Memory B cell (primary cell): ENCODE measurements around the gene ELMO3.

Source experiments
- ATAC-seq: fragments of 150-1000 bp; cut with Tn5 transposase; 2 replicates; pipeline ENCODE4 v1.10.0; 2021; ENCODE audit warnings: low read depth, mild to moderate bottlenecking, moderate library complexity
- DNase-seq, 2 donors: peaks; one replicate each; pipeline ENCODE4 v3.0.0; 2022; ENCODE audit warnings: low spot score in 2 of 2
- H3K27ac Mint-ChIP-seq: one replicate; pipeline ENCODE4 v1.8.0; 2022; ENCODE audit warnings: mild to moderate bottlenecking, moderate library complexity, mixed read lengths
- H3K27me3 Mint-ChIP-seq: one replicate; pipeline ENCODE4 v1.8.0; 2022; ENCODE audit warnings: mixed read lengths
- H3K36me3 Mint-ChIP-seq: one replicate; pipeline ENCODE4 v1.8.0; 2022; ENCODE audit warnings: mild to moderate bottlenecking, mixed read lengths
- H3K4me1 Mint-ChIP-seq: one replicate; pipeline ENCODE4 v1.8.0; 2022; ENCODE audit warnings: mixed read lengths
- H3K4me3 Mint-ChIP-seq: one replicate; pipeline ENCODE4 v1.8.0; 2022; ENCODE audit warnings: mild to moderate bottlenecking, moderate library complexity, mixed read lengths
- H3K9me3 Mint-ChIP-seq: one replicate; pipeline ENCODE4 v1.8.0; 2022; ENCODE audit warnings: mixed read lengths

The ELMO3 gene

GRCh38 chr16:67226295-67226803, 27.4 kb downstream of the ELMO3 start:
- no peak for ATAC-seq
- Mint-ChIP-seq H3K4me1 (peaks cover 21% of the 10 kb centered on the region), H3K27ac (peak overlapping the region; percentile 97), H3K4me3 (peak overlapping the region; percentile 100), H3K27me3 (no peaks in the 10 kb centered on the region), H3K9me3 (no peaks in the 10 kb centered on the region), H3K36me3 (peaks cover 16% of the 10 kb centered on the region)
- no peak for DNase-seq

GRCh38 chr16:67226804-67227566, 28.1 kb downstream of the ELMO3 start, which contains the start of gene TMEM208:
TMEM208 (plus strand) TSS chr16:67227130; CDS start chr16:67227219, 89 bp downstream.
- H3K36me3 Mint-ChIP-seq: peaks cover 16% of the 10 kb centered on the region
- peak; percentile 95 for ATAC-seq

GRCh38 chr16:67227567-67227921, 28.6 kb downstream of the ELMO3 start:
- peaks cover 21% of the 10 kb centered on the region for H3K4me1 Mint-ChIP-seq
- H3K27ac Mint-ChIP-seq: peak overlapping the region; percentile 97

More at GRCh38 chr16:67226804-67227566, 28.1 kb downstream of the ELMO3 start, which contains the start of gene TMEM208:
- Mint-ChIP-seq H3K4me3 (peak within 1 kb of the TSS; percentile 100), H3K27ac (peak within 1 kb of the TSS; percentile 97), H3K27me3 (no peaks in the 10 kb centered on the region), H3K9me3 (no peaks in the 10 kb centered on the region), H3K4me1 (peaks cover 21% of the 10 kb centered on the region)
- peak; percentile 96 to 99 for DNase-seq

GRCh38 chr16:67228034-67228785, 29.3 kb downstream of the ELMO3 start:
- ATAC-seq (no peak), DNase-seq (no peak)
- H3K4me3 Mint-ChIP-seq: peak overlapping the region; percentile 100
- H3K9me3 Mint-ChIP-seq: no peaks in the 10 kb centered on the region
- peak overlapping the region; percentile 97 for H3K27ac Mint-ChIP-seq
- H3K4me1 Mint-ChIP-seq: peaks cover 21% of the 10 kb centered on the region
- peaks cover 16% of the 10 kb centered on the region for H3K36me3 Mint-ChIP-seq
- H3K27me3 Mint-ChIP-seq: no peaks in the 10 kb centered on the region

More at GRCh38 chr16:67227567-67227921, 28.6 kb downstream of the ELMO3 start:
- peak overlapping the region; percentile 100 for H3K4me3 Mint-ChIP-seq
- DNase-seq (no peak), ATAC-seq (no peak)
- H3K9me3 Mint-ChIP-seq: no peaks in the 10 kb centered on the region
- no peaks in the 10 kb centered on the region for H3K27me3 Mint-ChIP-seq
- H3K36me3 Mint-ChIP-seq: peaks cover 16% of the 10 kb centered on the region

GRCh38 chr16:67228905-67229304, 30.0 kb downstream of the ELMO3 start:
- H3K27ac Mint-ChIP-seq: no peak overlapping the region
- H3K36me3 Mint-ChIP-seq: peaks cover 17% of the 10 kb centered on the region
- H3K4me3 Mint-ChIP-seq: peak overlapping the region; percentile 6
- H3K27me3 Mint-ChIP-seq: no peaks in the 10 kb centered on the region
- H3K9me3 Mint-ChIP-seq: no peaks in the 10 kb centered on the region
- ATAC-seq: no peak
- peaks cover 21% of the 10 kb centered on the region for H3K4me1 Mint-ChIP-seq
- no peak for DNase-seq

GRCh38 chr16:67229906-67230808, 31.2 kb downstream of the ELMO3 start:
- DNase-seq: no peak
- ATAC-seq: no peak
- H3K9me3 Mint-ChIP-seq: no peaks in the 10 kb centered on the region
- H3K36me3 Mint-ChIP-seq: peaks cover 17% of the 10 kb centered on the region
- H3K4me3 Mint-ChIP-seq: no peak overlapping the region
- no peaks in the 10 kb centered on the region for H3K27me3 Mint-ChIP-seq
- peaks cover 21% of the 10 kb centered on the region for H3K4me1 Mint-ChIP-seq
- H3K27ac Mint-ChIP-seq: no peak overlapping the region

GRCh38 chr16:67230809-67231660, 32.1 kb downstream of the ELMO3 start:
- Mint-ChIP-seq H3K9me3 (peaks cover under 1% of the 10 kb centered on the region), H3K4me1 (peaks cover 16% of the 10 kb centered on the region), H3K36me3 (peaks cover 19% of the 10 kb centered on the region), H3K27me3 (no peaks in the 10 kb centered on the region), H3K4me3 (no peak overlapping the region), H3K27ac (no peak overlapping the region)
- no peak for DNase-seq
- ATAC-seq: no peak

- no peak for DNase-seq
- Mint-ChIP-seq H3K27me3 (no peaks in the 10 kb centered on the region), H3K36me3 (peaks cover 32% of the 10 kb centered on the region), H3K27ac (no peak overlapping the region), H3K4me1 (peaks cover 5% of the 10 kb centered on the region), H3K4me3 (no peak overlapping the region), H3K9me3 (peaks cover 2% of the 10 kb centered on the region)
- no peak for ATAC-seq
These were observed 34.7 kb downstream of the ELMO3 start for GRCh38 chr16:67233596-67233995.

- Mint-ChIP-seq H3K27ac (no peak overlapping the region), H3K4me3 (no peak overlapping the region), H3K36me3 (peaks cover 27% of the 10 kb centered on the region), H3K27me3 (no peaks in the 10 kb centered on the region), H3K9me3 (peaks cover 2% of the 10 kb centered on the region), H3K4me1 (peaks cover 5% of the 10 kb centered on the region)
- no peak for ATAC-seq
- DNase-seq: no peak
These were observed 35.3 kb downstream of the ELMO3 start for GRCh38 chr16:67234180-67234597.

GRCh38 chr16:67235816-67236562, 37.1 kb downstream of the ELMO3 start:
- ATAC-seq: no peak
- no peak overlapping the region for H3K4me3 Mint-ChIP-seq
- H3K36me3 Mint-ChIP-seq: peaks cover 23% of the 10 kb centered on the region
- peaks cover 2% of the 10 kb centered on the region for H3K9me3 Mint-ChIP-seq
- DNase-seq: no peak
- no peaks in the 10 kb centered on the region for H3K27me3 Mint-ChIP-seq
- H3K27ac Mint-ChIP-seq: no peak overlapping the region
- H3K4me1 Mint-ChIP-seq: peaks cover 8% of the 10 kb centered on the region

- no peaks in the 10 kb centered on the region for H3K27me3 Mint-ChIP-seq
- H3K9me3 Mint-ChIP-seq: peaks cover 2% of the 10 kb centered on the region
- H3K36me3 Mint-ChIP-seq: peaks cover 23% of the 10 kb centered on the region
- peaks cover 8% of the 10 kb centered on the region for H3K4me1 Mint-ChIP-seq
- ATAC-seq (peak; percentile 92), DNase-seq (peak; percentile 51 to 56)
- H3K4me3 Mint-ChIP-seq: no peak overlapping the region
- H3K27ac Mint-ChIP-seq: no peak overlapping the region
These were observed 37.8 kb downstream of the ELMO3 start for GRCh38 chr16:67236563-67237395.
